HG02623 (cell line): ENCODE data around the gene IGFL4.

Source experiments
- ATAC-seq: cut with Tn5 transposase; IDR thresholded peaks from one replicate; pipeline ENCODE4 v1.9.1; 2021; ENCODE audit warnings: moderate library complexity; ENCODE audit not compliant: unreplicated experiment

The IGFL4 gene

DNA sequence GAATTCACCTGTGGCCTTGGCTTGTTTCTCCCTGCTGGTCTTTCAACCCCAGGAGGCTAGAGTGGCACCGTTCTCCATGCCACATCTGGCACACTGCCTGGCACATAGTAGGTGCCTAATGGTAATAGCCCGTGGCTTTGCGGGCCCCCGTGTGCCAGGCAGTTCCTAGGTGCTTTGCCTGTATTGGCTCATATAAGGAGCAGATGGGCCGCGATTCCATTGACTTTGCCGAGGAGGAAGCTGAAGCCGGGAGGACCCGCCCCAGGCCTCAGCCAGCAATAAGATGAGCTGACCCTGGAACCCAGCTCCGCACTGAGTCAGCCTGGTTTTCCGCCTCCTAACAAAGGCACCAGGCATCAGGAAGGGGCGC, 18.8 kb downstream of the IGFL4 start:
- no peak for ATAC-seq

GRCh38 chr19:46021531-46022041, 19.2 kb downstream of the IGFL4 start:
- no peak for ATAC-seq

DNA sequence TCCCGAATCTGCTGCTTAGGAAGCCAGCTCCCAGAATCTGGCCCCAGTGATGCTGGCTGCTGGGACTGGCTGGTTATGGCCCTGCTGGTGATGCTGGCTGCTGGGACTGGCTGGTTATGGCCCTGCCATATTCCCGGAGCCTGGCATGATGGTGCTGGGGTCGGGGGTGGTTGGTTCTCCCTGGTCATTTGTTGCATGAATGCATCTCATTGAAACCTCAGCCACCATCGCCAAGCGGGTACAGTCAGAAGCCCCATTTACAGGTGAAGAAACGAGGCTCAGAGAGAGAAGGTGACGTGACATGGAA, 20.0 kb downstream of the IGFL4 start:
- no peak for ATAC-seq

- ATAC-seq = no peak
Observed at GRCh38 chr19:46019270-46019669, 21.5 kb downstream of the IGFL4 start.

GRCh38 chr19:46018729-46019251, 22.0 kb downstream of the IGFL4 start:
- ATAC-seq = no peak

DNA sequence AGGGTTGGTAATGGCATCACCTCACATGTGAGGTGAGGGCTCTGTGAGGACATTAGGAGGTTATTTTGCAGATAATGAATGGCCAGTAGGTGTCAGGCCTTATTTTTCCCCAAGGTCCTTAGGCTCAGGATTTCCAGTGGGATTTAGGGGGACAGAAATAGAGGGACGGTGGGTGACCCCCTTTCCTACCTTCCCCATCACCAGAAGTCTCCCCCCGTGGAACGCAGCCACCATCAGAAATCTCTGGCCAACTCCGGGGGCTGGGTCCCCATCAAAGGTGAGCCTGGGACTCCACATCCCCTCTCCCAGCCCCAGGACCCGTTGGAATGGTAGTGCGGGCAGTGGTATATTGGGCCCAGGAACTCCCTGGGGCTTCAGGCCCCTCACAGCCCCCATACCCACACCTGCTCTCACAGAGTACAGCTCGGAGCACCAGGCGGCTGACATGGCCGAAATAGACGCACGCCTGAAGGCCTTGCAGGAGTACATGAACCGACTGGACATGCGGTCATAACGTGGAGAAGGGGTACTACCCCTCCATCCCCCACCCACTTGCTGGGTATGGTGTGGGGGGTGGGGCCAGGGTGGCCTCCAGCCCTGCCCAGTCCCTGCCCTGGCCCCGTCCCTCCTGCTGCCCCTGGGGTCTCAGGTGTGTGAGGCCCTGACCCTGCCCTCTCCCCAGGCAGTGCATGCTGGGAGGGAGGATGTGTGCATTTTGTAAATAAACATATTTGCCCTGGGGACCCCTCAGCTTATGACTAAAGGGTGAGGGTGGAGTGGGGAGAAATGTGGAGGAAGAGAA, 22.7 kb downstream of the IGFL4 start:
- ATAC-seq = no peak

- no peak for ATAC-seq
Observed at GRCh38 chr19:46017095-46017429, 23.7 kb downstream of the IGFL4 start.

DNA sequence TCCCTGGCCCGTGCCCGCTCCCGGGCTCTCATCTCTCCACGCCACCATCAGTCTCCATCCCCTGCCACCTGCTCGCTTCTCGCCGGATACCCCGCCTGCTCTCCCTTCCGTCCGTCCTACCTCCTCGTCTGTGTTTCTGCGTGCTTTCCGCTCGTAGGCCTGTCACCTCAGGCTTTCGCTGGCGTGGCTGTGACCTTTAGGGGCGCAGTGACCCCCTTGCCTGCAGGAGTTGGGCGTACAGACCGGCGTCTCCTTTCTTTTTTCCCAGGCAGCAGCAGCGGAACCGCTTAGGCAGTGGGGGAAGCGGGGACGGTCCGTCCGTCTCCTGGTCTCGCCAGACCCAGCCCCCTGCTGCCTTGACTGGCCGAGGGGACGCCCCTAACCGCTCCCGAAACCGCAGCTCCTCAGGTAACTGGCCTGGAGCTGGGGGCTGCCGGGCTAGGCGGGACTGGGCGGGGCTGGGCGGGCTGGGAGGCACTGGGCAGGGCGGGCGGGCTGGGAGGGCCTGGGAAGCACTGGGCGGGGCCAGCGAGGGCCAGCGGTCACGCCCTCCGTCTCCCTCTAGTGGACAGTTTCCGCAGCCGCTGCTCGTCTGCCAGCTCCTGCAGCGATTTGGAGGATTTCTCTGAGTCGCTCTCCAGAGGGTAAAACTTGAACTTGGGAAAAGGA, 24.2 kb downstream of the IGFL4 start:
- ATAC-seq = no peak

DNA sequence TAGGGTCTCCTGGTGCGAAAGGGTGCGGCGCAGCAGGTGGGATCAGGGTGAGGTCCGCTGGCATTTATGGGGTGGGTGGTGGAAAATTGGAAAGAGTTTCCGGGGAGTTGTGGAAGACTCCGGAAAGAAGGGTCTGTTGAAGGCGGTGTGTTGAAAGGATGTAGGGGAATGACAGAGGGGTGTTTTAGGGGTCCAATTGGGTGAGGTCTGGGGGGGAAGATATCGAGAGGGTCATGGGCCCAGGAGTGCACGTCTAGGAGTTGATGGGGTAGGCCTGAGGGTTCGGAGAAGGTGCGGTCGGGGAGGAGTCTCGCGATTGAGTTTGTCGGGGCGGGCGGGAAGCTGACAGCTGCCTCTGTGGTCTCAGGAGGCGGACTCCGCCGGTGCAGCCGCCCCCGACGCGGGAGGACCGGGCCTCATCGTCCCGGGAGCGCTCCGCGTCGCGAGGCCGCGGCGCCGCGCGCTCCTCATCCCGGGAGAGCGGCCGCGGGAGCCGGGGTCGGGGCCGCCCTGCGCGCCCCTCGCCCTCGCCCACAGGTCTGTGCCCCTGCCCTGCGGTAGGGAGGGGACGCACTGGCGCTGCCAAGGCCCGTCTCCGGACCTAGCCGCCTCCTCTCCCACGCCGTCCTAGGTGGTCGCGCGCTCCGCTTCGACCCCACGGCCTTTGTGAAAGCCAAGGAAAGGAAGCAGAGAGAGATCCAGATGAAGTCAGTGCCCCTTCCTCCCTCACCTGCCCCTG, 24.9 kb downstream of the IGFL4 start:
- ATAC-seq = no peak

DNA sequence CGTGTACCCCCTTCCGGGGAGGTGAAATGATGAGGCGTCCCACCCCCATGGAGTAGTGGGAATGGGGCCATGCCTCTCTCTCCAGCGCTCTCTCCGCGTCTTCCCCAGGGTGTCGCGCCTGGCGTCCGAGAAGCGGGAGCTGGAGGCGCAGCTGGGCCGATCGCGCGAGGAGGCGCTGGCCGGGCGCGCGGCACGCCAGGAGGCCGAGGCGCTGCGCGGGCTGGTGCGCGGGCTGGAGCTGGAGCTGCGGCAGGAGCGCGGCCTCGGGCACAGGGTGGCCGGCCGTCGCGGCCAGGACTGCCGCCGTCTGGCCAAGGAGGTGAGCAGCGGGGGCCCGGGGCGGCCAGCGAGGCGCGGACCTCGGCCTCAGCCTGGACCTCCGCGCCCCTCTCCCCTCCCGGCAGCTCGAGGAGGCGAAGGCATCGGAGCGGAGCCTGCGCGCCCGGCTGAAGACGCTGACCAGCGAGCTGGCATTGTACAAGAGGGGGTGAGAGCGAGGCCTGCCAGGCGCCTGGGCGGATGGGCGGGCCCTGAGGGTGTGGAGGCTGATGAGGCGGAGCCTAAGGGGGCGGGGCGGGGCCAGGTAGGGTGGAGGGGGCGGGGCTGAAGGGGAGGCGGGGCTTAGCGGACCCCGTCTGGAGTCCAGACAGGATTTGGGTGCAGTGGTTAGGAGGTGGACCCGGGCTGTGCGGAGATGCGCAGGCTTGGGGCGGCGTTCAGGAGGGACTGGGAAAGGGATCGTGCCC, 25.7 kb downstream of the IGFL4 start:
- ATAC-seq = no peak

DNA sequence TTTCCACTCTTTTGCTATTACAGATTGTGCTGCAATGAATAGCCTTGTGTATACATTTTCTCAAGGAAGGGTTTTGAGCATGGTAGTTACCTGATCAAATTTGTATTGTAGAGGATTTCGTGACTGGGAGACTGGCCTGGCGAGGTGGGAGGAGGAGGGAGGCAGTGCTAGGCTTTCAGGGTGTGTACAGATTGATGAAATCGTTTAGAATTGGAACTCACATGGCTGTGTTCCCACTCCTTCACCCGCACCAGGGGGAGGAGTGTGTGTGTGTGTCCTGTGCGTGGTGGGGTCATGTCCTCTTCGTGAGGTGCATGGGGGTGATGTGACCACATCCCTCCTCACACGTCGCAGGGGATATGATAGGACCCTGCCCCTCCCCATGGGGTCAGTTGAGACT, 26.3 kb downstream of the IGFL4 start:
- ATAC-seq = no peak

DNA sequence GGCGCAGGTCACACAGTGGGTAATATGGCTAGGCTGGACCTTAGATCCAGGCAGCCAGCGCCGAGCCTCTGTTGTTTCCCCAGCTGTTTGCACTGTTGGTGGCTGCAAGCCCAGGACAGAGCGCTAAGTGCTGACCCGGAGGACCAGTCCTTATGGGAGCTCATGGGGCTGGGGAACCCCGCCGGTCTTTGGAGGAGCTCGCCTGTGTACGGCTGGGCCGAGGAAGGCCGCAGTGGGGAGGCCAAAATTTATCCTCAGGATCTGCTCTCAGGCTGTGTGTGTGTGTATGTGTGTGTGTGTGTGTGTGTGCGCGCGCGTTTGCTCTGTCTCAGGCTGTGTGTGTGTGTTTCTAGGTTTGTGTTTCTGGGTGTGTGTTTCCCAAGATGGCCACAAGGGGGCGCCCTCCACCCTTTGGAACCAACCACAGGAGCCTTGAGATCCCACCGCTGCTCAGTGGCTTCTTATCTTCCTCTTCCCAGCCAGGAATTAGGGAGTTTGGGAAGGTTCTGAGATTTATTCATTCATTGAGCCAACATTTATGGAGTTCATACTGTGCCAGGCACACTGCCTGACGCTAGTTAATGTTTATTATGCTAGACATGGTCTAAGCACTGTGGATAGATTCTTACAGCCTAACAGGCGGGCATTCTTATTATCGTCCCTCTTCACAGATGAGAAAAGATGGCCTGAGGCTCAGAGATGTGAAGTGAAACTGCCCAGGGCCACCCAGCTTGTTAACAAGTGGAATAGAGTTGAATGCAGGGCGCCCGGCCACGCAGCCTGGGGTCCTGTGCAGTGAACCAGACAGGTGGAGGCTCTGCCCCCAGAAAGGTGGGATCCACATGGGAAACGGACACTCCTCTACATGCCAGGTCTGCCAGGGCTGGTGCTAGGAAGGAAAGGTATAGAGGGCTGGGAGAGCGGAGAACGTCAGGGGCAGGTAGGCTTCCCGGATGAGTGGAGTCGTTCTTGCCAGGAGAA, 31.0 kb downstream of the IGFL4 start:
- ATAC-seq = no peak

DNA sequence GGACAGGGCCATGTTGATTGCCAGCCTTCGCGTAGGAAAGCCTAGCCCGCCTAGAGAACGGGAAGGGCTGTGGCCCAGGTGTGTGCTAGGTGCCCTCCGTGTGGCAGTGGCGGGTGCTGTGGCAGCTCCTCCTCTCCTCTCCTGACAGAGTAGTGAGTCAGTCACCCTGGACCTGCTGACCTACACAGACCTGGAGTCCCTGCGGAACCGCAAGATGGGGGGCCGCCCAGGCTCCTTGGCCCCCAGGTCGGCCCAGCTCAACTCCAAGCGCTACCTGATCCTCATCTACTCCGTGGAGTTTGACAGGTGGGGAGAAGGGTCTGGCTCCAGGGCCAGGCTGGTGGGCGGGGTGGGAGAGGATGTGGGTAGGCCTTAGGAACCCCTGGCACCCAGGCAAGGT, 34.4 kb downstream of the IGFL4 start:
- no peak for ATAC-seq

DNA sequence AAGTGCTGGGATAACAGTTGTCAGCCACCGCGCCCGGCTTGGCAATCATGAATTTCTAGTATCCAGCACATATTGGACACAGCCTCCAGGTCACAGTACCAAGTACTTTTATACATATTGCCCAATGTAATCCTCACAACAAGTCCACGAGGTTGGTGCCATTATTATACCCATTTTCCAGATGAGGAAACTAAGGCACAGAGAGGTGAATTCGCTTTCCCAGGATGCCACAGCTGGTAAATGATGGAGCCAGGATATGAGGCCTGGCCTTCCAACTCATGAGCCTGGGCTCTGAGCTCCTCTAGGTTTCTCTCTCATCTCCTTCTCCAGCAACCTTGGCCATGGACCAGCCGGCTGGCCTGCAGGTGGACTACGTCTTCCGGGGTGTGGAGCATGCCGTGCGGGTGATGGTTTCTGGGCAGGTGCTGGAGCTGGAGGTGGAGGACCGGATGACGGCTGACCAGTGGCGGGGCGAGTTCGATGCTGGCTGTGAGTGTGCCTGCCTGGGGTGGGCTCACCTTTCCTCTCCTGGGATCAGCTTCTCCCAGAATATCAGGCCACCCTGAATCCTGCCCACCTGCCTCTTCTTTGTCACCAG, 38.0 kb downstream of the IGFL4 start:
- no peak for ATAC-seq

- no peak for ATAC-seq
Observed at GRCh38 chr19:46000491-46001246, 40.1 kb downstream of the IGFL4 start.

DNA sequence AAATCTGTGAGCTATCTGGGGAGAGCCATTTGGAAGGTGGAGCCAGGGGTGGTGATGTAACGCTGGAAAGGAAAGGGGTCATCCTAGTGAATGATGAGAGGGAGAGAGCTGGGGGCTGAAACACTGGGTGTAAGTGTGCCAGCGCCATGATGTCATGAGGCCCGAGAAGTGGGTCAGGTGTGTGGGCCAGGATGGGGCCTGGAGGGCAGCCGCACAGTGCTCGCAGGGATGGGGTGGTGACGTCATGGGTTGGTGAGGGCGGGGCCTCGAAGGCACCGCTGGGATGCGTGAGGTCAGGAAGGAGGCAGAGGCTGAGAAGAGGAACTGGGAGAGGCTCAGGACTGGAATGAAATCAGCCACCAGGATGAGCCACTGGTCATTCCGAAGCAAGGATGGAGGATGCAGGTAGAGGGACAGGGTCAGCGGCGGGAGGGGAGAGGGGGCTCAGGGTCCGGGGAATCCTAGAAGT, 41.1 kb downstream of the IGFL4 start:
- no peak for ATAC-seq

DNA sequence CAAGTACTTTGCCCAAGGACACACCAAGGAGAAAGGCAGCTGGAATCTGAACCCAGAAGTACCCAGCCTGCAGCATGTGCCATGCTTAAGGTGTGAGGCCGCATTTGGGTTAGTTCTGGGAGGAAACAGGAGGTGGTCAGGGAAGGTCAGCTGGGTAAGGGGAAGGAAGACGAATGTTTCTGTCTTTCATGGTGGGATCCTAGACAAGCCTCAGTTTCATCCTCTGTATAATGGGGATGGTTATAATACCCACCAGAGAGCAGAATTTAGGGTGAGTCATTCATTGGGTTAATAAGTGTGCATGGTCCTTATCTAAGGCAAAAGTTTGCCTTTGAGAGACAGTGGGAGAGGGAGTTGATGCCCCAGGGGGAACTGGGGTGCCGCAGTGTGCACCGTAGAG, 42.0 kb downstream of the IGFL4 start:
- no peak for ATAC-seq

GRCh38 chr19:45996933-45997332, 43.9 kb downstream of the IGFL4 start:
- ATAC-seq = no peak
